Measurements from ENCODE around the gene G0S2. TPM values are rescaled to one million over a fixed set of nuclear protein-coding genes. Genes with fewer than 3 reads are reported as not detected.

The G0S2 gene
- total and polyA plus RNA-seq, 9 of the 15 experiments (the other 6 are each of a cell fraction or from before 2014, with no cell fraction given), result 0.18 to 65.6 (median 11.4) TPM

DNA sequence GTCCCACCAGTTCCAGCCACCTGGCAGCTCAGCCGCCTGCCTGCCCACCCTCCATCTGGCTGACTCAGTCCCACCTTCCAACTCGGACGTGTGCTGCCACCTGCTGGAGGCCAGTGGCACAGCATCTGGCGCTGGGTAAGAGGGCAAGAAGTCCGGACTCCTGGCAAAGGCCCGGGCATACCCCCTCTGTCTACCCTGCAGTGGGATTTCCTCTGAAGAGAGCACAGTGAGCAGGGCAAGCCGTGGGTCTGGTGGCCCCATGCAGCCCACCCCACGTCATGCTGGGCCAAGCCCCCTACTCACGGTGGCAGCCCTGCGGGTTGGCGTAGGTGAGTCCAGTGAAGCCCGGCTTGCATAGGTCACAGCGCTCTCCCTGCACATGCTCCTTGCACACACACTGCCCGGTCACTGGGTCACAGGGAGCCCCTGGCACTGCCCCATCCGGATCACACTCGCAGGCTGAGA is 47.4 kb upstream of the G0S2 start (continued):
- TF ChIP-seq, protein P1, sequence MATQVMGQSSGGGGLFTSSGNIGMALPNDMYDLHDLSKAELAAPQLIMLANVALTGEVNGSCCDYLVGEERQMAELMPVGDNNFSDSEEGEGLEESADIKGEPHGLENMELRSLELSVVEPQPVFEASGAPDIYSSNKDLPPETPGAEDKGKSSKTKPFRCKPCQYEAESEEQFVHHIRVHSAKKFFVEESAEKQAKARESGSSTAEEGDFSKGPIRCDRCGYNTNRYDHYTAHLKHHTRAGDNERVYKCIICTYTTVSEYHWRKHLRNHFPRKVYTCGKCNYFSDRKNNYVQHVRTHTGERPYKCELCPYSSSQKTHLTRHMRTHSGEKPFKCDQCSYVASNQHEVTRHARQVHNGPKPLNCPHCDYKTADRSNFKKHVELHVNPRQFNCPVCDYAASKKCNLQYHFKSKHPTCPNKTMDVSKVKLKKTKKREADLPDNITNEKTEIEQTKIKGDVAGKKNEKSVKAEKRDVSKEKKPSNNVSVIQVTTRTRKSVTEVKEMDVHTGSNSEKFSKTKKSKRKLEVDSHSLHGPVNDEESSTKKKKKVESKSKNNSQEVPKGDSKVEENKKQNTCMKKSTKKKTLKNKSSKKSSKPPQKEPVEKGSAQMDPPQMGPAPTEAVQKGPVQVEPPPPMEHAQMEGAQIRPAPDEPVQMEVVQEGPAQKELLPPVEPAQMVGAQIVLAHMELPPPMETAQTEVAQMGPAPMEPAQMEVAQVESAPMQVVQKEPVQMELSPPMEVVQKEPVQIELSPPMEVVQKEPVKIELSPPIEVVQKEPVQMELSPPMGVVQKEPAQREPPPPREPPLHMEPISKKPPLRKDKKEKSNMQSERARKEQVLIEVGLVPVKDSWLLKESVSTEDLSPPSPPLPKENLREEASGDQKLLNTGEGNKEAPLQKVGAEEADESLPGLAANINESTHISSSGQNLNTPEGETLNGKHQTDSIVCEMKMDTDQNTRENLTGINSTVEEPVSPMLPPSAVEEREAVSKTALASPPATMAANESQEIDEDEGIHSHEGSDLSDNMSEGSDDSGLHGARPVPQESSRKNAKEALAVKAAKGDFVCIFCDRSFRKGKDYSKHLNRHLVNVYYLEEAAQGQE (IDR thresholded peaks at IDR 0.05; ENCODE audit: borderline replicate concordance), result peak; percentile 67
- TF ChIP-seq, protein P1 (CRISPR knock-in tag; IDR thresholded peaks at IDR 0.05; ENCODE audit: low read depth), result no peak
- no peak for TF ChIP-seq NCOA6 (IDR thresholded peaks at IDR 0.05)
- TF ChIP-seq ZNF717 (CRISPR knock-in tag; IDR thresholded peaks at IDR 0.05), result no peak
- 0 out of 4 replicates have a peak, but pooled peaks of 1 of the 2 experiments have one; percentile 10 for TF ChIP-seq NRF1 (conservative IDR thresholded peaks at IDR 0.05 in 1 of 2, IDR thresholded peaks at IDR 0.05 in 1 of 2)
- TF ChIP-seq, protein P2, sequence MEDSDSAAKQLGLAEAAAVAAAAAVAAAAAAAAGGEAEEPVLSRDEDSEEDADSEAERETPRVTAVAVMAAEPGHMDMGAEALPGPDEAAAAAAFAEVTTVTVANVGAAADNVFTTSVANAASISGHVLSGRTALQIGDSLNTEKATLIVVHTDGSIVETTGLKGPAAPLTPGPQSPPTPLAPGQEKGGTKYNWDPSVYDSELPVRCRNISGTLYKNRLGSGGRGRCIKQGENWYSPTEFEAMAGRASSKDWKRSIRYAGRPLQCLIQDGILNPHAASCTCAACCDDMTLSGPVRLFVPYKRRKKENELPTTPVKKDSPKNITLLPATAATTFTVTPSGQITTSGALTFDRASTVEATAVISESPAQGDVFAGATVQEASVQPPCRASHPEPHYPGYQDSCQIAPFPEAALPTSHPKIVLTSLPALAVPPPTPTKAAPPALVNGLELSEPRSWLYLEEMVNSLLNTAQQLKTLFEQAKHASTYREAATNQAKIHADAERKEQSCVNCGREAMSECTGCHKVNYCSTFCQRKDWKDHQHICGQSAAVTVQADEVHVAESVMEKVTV (CRISPR knock-in tag; IDR thresholded peaks at IDR 0.05), result peak; percentile 44; the same call in 1 of the 2 replicates
- TF ChIP-seq NFXL1 (CRISPR knock-in tag; IDR thresholded peaks at IDR 0.05), result no peak
- no peak for TF ChIP-seq NR2F6 (CRISPR knock-in tag; IDR thresholded peaks at IDR 0.05)
- no peak for TF ChIP-seq RBFOX2 (IDR thresholded peaks at IDR 0.05; ENCODE audit: low read depth, low read length)
- TF ChIP-seq MAZ (CRISPR knock-in tag; conservative IDR thresholded peaks at IDR 0.05 in 1 of 2, IDR thresholded peaks at IDR 0.05 in 1 of 2), result peak; percentile 18 to 42; a peak in 1 of 4 replicates
- no peak for TF ChIP-seq USF1 (CRISPR knock-in tag; IDR thresholded peaks at IDR 0.05)
- TF ChIP-seq KDM1A (IDR thresholded peaks at IDR 0.05), result no peak
- TF ChIP-seq ZNF175 (CRISPR knock-in tag; IDR thresholded peaks at IDR 0.05; ENCODE audit: low read depth), result no peak
- TF ChIP-seq TAF9B (IDR thresholded peaks at IDR 0.05; ENCODE audit: partially characterized antibody), result no peak
- no peak for TF ChIP-seq HSF4 (CRISPR knock-in tag; IDR thresholded peaks at IDR 0.05; ENCODE audit: borderline replicate concordance)
- TF ChIP-seq ZBTB1 (CRISPR knock-in tag; IDR thresholded peaks at IDR 0.05; ENCODE audit: borderline replicate concordance, low read depth), result no peak
- TF ChIP-seq ELK1 (CRISPR knock-in tag; IDR thresholded peaks at IDR 0.05), result no peak

Measured in K562 (cell line).